Measurements from ENCODE around the gene KANSL1L. TPM values are rescaled to one million over a fixed set of nuclear protein-coding genes. Genes with fewer than 3 reads are reported as not detected.

KANSL1L gene
- total and polyA plus RNA-seq, 2 experiments from 2014 or later: 2.6 to 13.2 TPM

DNA sequence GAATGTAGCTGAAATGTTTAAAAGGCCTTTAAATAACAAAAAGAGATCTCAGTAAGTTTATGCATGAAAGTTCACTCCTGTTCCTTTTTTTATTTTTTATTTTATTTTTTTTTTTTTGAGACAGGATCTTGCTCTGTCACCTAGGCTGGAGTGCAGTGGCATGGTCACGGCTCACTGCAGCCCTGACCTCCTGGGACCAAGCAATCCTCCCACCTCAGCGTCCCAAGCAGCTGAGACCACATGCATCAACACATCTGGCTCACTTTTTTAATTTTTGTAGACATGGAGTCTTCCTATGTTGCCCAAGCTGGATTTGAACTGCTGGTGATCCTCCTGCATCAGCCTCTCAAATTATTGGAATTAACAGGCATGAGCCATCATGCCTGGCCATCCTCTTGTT is 84.3 kb downstream of the KANSL1L start:
- in situ Hi-C loops (cut with MboI): no loop called here
- WGBS, 2 experiments (ENCODE audit: low coverage in 1 of 2, low lambda C conversion rate in 2 of 2, missing lambda C conversion rate in 2 of 2): 31 to 33% methylated on average over 2 of the region's 2 CpGs

DNA sequence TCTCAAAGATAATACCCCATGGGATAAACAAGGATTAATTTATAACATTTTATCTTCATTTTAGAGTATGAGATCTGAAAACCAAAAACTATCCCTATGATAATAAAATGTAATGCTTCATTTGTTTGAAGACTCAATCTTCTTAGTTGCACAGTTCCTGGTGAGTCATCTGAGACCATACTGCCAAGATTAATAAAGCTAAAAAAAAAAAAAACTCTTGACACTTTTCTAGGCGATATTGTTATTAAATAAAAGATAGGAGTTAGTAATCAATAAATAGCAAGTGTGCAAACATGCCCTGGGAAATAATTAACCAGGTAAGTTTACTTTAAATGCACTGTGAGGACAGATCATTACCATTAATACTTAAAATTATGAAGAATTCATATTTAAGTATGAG is 84.9 kb downstream of the KANSL1L start:
- Histone ChIP-seq H3K4me2 (ENCODE audit: unreplicated experiment) (no peak overlapping the region), H3K4me3 (no peak overlapping the region), H3K4me1 (ENCODE audit: insufficient read depth) (peaks cover 5% of the 10 kb centered on the region; the same call in 1 of the 2 replicates), H3K9me3 (ENCODE audit: low read depth) (no peaks in the 10 kb centered on the region), H3K27ac (no peak overlapping the region), H3K9me2 (ENCODE audit: insufficient read depth) (no peaks in the 10 kb centered on the region), H3K27me3 (replicated peaks; ENCODE audit: insufficient read depth) (no peaks in the 10 kb centered on the region), H4K20me1 (ENCODE audit: insufficient read depth) (no peaks in the 10 kb centered on the region), H3F3A (ENCODE audit: insufficient read depth) (no peaks in the 10 kb centered on the region), H3K36me3 (ENCODE audit: low read depth) (no peaks in the 10 kb centered on the region), H3K9ac (no peak overlapping the region), H3K79me2 (ENCODE audit: insufficient read depth) (no peaks in the 10 kb centered on the region), H2AFZ (no peak overlapping the region)
- no peak for TF ChIP-seq EZH2 (IDR thresholded peaks at IDR 0.05; ENCODE audit: insufficient read depth, poor library complexity, severe bottlenecking)
- TF ChIP-seq EZH2phosphoT487 (IDR thresholded peaks at IDR 0.05; ENCODE audit: insufficient read depth, low read depth): no peak
- in situ Hi-C loops (cut with MboI): no loop called here
- DNase-seq: peak; percentile 57
- WGBS, 2 experiments (ENCODE audit: low coverage in 1 of 2, low lambda C conversion rate in 2 of 2, missing lambda C conversion rate in 2 of 2): 8 to 9% methylated on average over 1 of the region's 1 CpG

More for the DNA sequence above, 84.3 kb downstream of the KANSL1L start:
- Histone ChIP-seq H2AFZ (no peak overlapping the region), H3K9me3 (ENCODE audit: low read depth) (no peaks in the 10 kb centered on the region), H3K9me2 (ENCODE audit: insufficient read depth) (no peaks in the 10 kb centered on the region), H3K4me1 (ENCODE audit: insufficient read depth) (peaks cover 7% of the 10 kb centered on the region; the same call in 1 of the 2 replicates), H3K27ac (no peak overlapping the region), H3F3A (ENCODE audit: insufficient read depth) (no peaks in the 10 kb centered on the region), H3K27me3 (replicated peaks; ENCODE audit: insufficient read depth) (no peaks in the 10 kb centered on the region), H3K36me3 (ENCODE audit: low read depth) (no peaks in the 10 kb centered on the region), H3K4me2 (ENCODE audit: unreplicated experiment) (no peak overlapping the region), H3K4me3 (no peak overlapping the region), H4K20me1 (ENCODE audit: insufficient read depth) (no peaks in the 10 kb centered on the region), H3K9ac (no peak overlapping the region), H3K79me2 (ENCODE audit: insufficient read depth) (no peaks in the 10 kb centered on the region)
- no peak for DNase-seq
- TF ChIP-seq EZH2 (IDR thresholded peaks at IDR 0.05; ENCODE audit: insufficient read depth, poor library complexity, severe bottlenecking) (no peak), EZH2phosphoT487 (IDR thresholded peaks at IDR 0.05; ENCODE audit: insufficient read depth, low read depth) (no peak)

DNA sequence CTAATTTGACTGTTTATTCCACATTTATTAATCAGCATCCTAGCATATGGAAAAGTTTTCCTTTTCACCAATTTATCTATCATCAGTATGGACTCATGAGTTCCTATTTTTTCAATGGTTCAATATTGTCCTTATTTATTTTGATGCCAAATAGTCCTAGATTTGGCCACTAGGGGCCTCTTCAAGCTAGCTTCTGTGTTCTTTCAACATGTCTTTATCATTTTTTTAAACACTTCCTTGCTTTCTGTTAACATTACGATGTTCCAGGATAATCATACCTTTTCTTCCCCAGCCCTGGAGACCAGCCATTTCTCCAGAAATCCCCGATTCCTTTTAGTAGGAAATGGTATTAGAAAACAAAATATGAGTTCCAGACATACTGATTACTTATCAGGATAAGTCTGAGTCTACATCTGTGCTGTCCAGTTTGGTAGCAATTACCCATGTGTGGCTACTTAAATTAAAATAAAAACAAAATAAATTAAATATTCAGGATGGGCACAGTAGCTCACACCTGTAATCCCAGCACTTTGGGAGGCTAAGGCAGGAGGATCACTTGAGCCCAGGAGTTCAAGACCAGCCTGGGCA is 98.2 kb downstream of the KANSL1L start:
- H3K9me2 ChIP-seq (ENCODE audit: insufficient read depth): no peaks in the 10 kb centered on the region
- H3K4me2 ChIP-seq (ENCODE audit: unreplicated experiment): peak overlapping the region; percentile 52
- H3K27me3 ChIP-seq (replicated peaks; ENCODE audit: insufficient read depth): no peaks in the 10 kb centered on the region
- in situ Hi-C loops (cut with MboI): loop anchor here (10.0 kb wide), 1 partner anchor 122 kb away; no protein-coding TSS in a partner anchor
- peak; percentile 73 for DNase-seq
- WGBS, 2 experiments (ENCODE audit: low coverage in 1 of 2, low lambda C conversion rate in 2 of 2, missing lambda C conversion rate in 2 of 2): 5% methylated on average over 2 of the region's 2 CpGs
- no peaks in the 10 kb centered on the region for H3K36me3 ChIP-seq (ENCODE audit: low read depth)
- H3K9me3 ChIP-seq (ENCODE audit: low read depth): no peaks in the 10 kb centered on the region
- no peaks in the 10 kb centered on the region for H3K4me1 ChIP-seq (ENCODE audit: insufficient read depth)
- no peaks in the 10 kb centered on the region for H3K79me2 ChIP-seq (ENCODE audit: insufficient read depth)
- H3K27ac ChIP-seq: no peak overlapping the region
- H3K4me3 ChIP-seq: peak overlapping the region; percentile 46; the same call in 1 of the 2 replicates
- no peaks in the 10 kb centered on the region for H3F3A ChIP-seq (ENCODE audit: insufficient read depth)
- no peaks in the 10 kb centered on the region for H4K20me1 ChIP-seq (ENCODE audit: insufficient read depth)
- H3K9ac ChIP-seq: no peak overlapping the region
- peak overlapping the region; percentile 63 for H2AFZ ChIP-seq
- TF ChIP-seq EZH2 (IDR thresholded peaks at IDR 0.05; ENCODE audit: insufficient read depth, poor library complexity, severe bottlenecking) (no peak), EZH2phosphoT487 (IDR thresholded peaks at IDR 0.05; ENCODE audit: insufficient read depth, low read depth) (no peak)

DNA sequence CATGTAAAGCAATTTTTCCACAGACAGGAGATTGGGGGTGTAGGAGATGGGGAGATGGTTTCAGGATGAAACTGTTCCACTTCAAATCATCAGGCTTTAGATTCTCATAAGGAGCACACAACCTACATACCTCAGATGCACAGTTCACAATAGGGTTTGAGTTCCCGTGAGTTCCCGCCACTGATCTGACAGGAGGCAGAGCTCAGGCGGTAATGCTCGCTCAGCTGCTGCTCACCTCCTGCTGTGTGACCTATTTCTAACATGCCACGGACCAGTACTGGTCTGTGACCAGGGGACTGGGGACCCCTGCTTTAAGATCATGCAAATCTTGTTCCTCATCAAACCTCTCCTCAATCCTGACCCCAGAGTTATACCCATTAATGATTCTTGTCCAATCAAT is 98.7 kb downstream of the KANSL1L start:
- H3K4me1 ChIP-seq (ENCODE audit: insufficient read depth): no peaks in the 10 kb centered on the region
- WGBS, 2 experiments (ENCODE audit: low coverage in 1 of 2, low lambda C conversion rate in 2 of 2, missing lambda C conversion rate in 2 of 2): 81 to 82% methylated on average over 5 of the region's 5 CpGs
- H3K9ac ChIP-seq: no peak overlapping the region
- in situ Hi-C loops (cut with MboI): loop anchor here (10.0 kb wide), 1 partner anchor 122 kb away; no protein-coding TSS in a partner anchor
- no peaks in the 10 kb centered on the region for H3K9me2 ChIP-seq (ENCODE audit: insufficient read depth)
- H3K4me2 ChIP-seq (ENCODE audit: unreplicated experiment): no peak overlapping the region
- H4K20me1 ChIP-seq (ENCODE audit: insufficient read depth): no peaks in the 10 kb centered on the region
- no peak overlapping the region for H2AFZ ChIP-seq
- no peaks in the 10 kb centered on the region for H3K36me3 ChIP-seq (ENCODE audit: low read depth)
- H3K27me3 ChIP-seq (replicated peaks; ENCODE audit: insufficient read depth): no peaks in the 10 kb centered on the region
- no peaks in the 10 kb centered on the region for H3K79me2 ChIP-seq (ENCODE audit: insufficient read depth)
- H3K9me3 ChIP-seq (ENCODE audit: low read depth): no peaks in the 10 kb centered on the region
- H3F3A ChIP-seq (ENCODE audit: insufficient read depth): no peaks in the 10 kb centered on the region
- TF ChIP-seq EZH2 (IDR thresholded peaks at IDR 0.05; ENCODE audit: insufficient read depth, poor library complexity, severe bottlenecking) (no peak), EZH2phosphoT487 (IDR thresholded peaks at IDR 0.05; ENCODE audit: insufficient read depth, low read depth) (no peak)
- H3K27ac ChIP-seq: no peak overlapping the region
- DNase-seq: no peak
- H3K4me3 ChIP-seq: no peak overlapping the region

Measured in GM23248 (cell line).